Measurements from ENCODE around the gene MADCAM1. TPM values are rescaled to one million over a fixed set of nuclear protein-coding genes. Genes with fewer than 3 reads are reported as not detected.

MADCAM1 gene
- total RNA-seq, 2 experiments from 2014 or later, result 0.21 TPM; not detected in 1

Other genes with a start within 250 kb of the MADCAM1 start
- not detected for gene PLPP2, start 205.1 kb upstream of the MADCAM1 start, total RNA-seq
- gene MIER2, start 151.7 kb upstream of the MADCAM1 start, total RNA-seq, result 10 to 100 TPM; 17.2 to 18.6 TPM
- under 1 TPM; 0.12 to 0.19 TPM for gene C2CD4C, start 87.3 kb upstream of the MADCAM1 start, total RNA-seq
- under 1 TPM in 1 of 2 experiments, not detected in 1; 0.32 TPM for gene SHC2, start 35.5 kb upstream of the MADCAM1 start, total RNA-seq
- gene TPGS1, start 11.0 kb downstream of the MADCAM1 start, total RNA-seq, result 10 to 100 TPM in 1 of 2 experiments, 1 to 10 TPM in 1; 9.3 to 10.3 TPM
- 10 to 100 TPM; 46.5 to 48.8 TPM for gene CDC34, start 35.3 kb downstream of the MADCAM1 start, total RNA-seq
- 10 to 100 TPM; 42.0 to 49.0 TPM for gene GZMM, start 47.6 kb downstream of the MADCAM1 start, total RNA-seq
- gene BSG, start 76.1 kb downstream of the MADCAM1 start, total RNA-seq, result 100 to 1,000 TPM; 167 to 168 TPM
- gene HCN2, start 93.4 kb downstream of the MADCAM1 start, total RNA-seq, result under 1 TPM; 0.31 to 0.34 TPM
- gene POLRMT, start 137.1 kb downstream of the MADCAM1 start, total RNA-seq, result 10 to 100 TPM; 73.3 to 74.6 TPM
- gene FGF22, start 143.4 kb downstream of the MADCAM1 start, total RNA-seq, result not detected
- gene RNF126, start 166.7 kb downstream of the MADCAM1 start, total RNA-seq, result 100 to 1,000 TPM; 106 to 108 TPM
- 1 to 10 TPM; 6.2 to 6.5 TPM for gene FSTL3, start 179.9 kb downstream of the MADCAM1 start, total RNA-seq
- gene PRSS57, start 199.0 kb downstream of the MADCAM1 start, total RNA-seq, result not detected
- gene PALM, start 212.4 kb downstream of the MADCAM1 start, total RNA-seq, result not detected

All from activated naive CD8-positive, alpha-beta T cell treated with anti-CD3 and anti-CD28 coated beads for 36 hours (primary cell).